Pulmonary artery endothelial cell (primary cell): Measurements from ENCODE around the gene MPP1. TPM values are rescaled to one million over a fixed set of nuclear protein-coding genes. Genes with fewer than 3 reads are reported as not detected.

ENCODE experiments used
- DNase-seq: peaks from one replicate; pipeline ENCODE4 v3.0.0-alpha.2; 2011; ENCODE audit warnings: low read depth, low spot score
- total RNA-seq: library from RNA; depleted of rRNA; stranded (reverse); fragments of >200 nt; gene quantifications from 2 replicates; pipeline ENCODE4 v1.2.3, GENCODE V29; 2014

The MPP1 gene
- total RNA-seq, 1 donor from 2014 or later: 17.9 TPM

DNA sequence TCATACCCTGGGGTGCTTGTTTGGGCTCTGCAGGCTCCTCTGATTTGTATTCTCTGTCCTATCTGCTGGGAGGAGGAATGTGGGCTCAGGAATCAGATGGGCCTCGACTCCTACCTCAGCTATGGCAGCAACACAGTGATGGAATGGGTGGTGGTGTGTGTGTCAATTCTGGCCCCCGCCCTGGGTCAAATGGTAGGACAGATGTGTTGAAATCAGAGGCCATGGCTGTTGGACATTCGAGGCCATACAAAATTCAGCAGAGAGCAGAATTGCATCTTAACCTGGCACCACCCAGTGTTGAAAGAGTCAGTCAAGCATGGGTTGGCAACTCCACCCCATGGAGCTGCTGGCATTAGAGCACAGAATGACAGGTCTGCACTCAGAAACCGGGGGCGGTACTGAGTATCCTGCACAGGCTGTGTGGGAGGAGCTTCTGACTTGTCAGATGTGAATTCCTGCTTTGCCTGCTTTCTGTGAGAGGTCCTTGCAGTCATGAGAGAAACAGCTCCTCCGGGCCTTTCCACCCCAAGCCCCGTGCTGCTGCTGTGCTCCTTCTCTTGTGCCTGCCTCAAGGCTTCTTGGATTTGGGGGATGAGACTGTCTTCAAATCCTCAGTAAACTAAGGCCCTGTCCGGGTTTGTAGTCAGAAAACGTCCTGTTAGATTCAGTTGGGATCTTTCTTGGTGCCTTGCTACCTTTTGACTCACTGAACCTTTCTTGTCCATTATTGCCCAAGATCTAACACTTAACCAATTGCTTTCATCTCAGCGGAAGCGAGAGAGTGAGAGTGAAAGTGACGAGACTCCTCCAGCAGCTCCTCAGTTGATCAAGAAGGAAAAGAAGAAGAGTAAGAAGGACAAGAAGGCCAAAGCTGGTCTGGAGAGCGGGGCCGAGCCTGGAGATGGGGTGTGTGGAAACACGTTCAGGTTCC, 29.6 kb downstream of the MPP1 start:
- DNase-seq: no peak

DNA sequence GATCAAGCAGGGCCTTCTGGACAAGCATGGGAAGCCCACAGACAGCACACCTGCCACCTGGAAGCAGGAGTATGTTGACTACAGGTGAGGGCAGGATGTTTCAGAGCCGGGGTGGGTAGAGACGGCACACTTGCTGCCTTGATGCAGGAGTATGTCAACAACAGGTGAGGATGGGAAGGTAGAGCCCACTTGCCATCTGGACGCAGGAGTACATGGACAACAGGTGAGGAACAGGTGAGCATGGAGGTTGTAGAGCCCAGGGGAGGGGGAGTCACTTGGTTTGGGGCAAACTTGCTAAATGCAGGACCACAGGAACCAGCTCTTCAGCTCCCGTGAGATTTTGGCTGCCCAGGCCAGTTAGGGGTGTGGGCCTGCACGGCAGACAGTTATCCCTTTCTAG, 30.7 kb downstream of the MPP1 start:
- no peak for DNase-seq

DNA sequence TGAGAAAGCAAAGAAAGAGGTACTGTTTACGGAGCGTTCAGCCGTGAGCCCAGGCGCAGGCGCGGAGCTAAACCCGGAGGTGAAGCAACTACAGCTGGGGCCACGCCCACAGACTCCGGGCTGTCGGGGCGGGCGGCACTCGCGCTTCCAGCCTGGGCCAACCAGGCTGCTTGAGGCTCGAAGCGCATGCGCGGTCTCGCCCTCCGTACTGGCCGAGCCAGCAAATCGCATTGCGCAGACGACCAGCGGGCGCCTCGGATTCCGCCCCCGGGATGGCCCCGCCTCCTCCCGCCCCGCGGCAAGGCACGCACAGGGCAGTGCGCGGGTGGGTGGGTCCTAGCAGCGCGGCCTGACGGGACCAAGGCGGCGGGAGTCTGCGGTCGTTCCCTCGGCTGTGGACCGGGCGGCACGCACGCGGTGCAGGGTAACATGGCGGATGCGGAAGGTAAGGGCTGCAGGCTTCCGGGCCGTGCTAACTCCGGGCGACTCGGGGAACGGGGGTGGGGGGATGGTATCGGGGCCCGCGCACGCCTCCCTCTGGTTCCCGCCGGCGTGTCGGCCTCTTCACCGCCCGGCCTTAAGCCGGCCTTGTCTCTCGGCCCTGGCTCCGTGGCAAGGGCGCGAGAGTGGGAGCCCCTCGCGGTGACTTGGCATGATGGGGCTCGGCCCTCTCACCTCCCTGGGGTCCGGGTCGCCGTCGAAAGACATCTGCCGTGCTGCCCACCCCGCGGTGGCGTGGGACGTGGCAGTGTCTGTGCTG, 42.6 kb downstream of the MPP1 start, which contains the start of gene DKC1:
Gene DKC1 (plus strand): TSS at position 328 of the 760 bp plus-strand sequence. CDS start 102 bp downstream, at position 430.
- peak; percentile 82 for DNase-seq

DNA sequence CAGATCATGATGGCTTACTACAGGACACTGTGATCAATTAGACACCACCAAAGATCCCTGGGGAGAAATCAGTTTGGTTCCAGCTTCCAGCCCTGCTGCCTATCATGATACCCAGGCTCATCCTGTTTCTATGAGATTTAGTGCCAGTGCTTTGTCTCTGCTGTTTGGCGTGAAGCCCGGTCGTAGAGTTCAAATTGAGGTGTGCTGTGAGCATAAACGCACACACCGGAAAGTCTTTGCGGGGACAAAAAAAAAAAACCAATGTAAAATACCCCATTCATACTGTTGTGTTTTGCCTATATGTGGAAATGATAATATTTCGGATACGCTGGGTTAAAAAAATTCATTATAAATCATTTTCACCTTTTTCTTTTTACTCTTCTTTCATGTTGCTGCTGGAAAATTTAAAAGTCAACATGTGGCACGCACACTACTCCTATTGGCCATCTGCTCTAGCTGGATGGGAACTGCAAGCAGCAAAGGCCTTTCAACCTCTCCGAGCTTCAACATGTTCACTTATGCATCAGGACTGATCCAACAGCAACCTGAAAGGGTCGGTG, 43.2 kb downstream of the MPP1 start:
- DNase-seq: no peak

DNA sequence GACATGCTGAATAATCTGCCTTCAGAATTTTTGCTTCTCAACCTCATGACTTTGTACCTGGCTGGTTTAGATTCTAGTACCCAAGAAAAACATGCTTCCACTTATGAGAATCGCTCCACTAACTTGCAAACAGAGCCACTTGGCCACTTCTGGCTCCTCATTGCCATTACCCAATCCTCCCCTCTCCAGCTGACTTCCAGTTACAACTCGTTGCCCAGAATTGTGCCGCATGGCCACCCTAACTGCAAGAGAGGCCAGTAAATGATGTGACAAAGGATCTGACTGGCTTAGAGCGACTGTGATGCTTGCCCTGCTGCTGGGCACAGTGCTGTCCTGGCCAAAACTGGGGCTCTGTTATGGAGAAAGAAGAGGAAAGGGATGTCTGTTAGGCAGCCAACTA, 46.6 kb downstream of the MPP1 start:
- DNase-seq: no peak

DNA sequence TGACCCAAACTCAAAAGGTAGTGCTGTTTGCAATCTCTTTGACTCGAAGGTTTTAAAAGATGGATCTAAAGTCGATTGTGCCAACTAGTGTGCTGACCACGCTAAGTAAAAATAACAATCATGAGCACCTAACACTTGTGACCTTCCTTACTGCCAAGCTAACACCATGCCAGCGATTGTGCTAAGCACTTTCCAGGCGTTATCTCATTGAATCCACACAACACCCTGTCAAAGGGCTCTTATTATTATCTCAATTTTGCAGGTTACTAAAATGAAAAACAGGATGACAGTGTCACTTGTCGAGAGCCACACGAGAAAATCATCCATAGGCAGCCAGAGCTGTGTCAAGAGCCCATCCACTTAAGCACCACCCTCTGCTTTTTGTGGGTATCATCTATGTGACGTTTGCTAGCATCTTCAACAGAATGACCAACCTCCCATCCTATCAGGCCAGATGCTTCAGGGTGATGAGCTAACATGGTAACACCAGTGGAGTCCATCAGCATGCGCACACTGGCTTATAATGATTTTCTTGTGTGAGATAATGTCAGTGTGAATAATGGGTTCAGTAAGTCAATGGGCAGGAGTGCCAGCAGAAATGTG, 53.5 kb downstream of the MPP1 start:
- no peak for DNase-seq

DNA sequence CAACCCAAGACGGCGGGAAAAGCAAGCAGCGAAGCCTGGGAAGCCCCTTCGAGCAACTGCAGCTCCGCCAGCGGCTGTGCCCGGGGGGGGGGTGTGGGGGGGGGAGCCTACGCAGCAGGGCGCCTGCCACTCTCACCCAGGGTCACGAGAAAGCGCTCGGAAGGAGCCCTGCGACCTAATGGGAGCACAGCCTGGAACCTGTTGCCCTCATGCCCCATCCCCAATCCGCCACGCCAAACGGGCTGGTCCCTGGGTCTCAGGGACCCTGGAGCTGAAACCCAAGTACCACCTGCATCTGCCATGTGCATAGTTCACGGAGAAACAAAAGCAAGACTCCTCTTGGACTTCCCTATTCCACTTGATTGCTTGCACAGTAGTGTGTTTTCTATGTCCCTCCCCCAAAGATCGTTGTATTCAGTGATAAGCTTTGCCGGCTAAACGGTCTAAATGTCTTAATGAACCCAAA, 54.0 kb downstream of the MPP1 start:
- no peak for DNase-seq

DNA sequence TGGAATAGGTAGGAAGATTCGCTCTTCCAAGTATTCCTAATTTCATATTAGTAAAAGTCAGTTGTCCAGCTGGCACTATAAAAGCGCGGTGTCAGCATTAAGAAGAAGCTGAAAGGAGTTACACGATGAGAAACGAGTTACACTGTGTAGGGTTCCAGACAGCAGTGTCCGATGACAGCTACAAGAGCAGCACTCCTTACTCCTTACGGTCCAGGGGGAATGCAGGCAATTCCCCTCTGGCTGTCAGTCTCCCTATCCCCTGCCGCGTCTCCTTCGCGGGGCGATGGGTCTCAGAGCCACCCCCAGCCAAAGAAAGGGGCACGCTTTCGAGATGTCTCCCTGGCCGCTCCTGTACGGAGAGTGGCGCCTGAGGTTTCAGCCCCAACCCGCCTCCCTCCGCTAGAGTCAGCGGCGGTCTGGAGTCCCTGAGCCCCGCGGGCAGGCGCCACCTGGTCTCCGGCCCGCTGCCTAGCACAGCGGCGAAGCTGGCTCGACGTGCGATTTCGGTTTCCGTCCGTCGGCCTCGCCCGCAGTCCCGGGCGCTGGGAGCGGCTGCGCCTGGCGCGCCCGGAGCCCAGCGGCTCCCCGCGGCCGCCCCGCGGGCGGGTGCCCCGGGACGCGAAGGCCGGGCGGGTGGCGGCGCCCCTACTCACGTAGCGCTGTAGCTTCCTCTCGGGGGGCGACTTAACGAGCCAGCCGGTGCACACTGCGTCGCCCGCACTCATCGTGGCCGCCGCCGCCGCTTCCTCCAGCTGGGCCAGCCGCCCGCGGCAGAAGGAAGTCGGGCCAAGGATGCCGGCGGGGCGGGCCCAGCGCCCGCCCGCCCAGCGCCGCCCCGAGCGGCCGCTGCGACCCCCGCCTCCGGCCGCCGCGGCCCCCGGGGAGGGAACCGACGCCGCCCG, 54.7 kb downstream of the MPP1 start, which contains the start of gene GAB3:
Gene GAB3 (minus strand): TSS at position 777 of the 902 bp plus-strand sequence. CDS start 52 bp downstream, at position 725.
- no peak for DNase-seq

DNA sequence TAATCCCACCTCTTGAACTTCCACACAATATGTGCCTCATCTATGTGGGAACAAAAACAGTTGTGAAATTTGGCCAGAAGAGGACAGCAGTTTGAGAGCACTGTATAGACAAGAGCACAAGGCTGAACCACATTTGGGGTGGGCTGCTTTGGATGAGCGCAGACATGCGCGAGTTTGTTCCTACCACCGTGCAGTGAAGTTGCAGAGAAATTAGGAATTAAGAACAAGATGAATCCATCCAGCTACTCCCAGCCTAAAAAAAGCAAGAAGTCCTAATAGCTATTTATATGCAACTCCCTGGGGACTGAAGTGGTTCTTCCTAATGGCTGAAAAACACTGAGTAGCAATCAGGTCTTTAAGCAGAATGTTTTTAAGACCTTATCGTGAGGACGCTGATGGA, 55.4 kb downstream of the MPP1 start:
- DNase-seq: no peak

DNA sequence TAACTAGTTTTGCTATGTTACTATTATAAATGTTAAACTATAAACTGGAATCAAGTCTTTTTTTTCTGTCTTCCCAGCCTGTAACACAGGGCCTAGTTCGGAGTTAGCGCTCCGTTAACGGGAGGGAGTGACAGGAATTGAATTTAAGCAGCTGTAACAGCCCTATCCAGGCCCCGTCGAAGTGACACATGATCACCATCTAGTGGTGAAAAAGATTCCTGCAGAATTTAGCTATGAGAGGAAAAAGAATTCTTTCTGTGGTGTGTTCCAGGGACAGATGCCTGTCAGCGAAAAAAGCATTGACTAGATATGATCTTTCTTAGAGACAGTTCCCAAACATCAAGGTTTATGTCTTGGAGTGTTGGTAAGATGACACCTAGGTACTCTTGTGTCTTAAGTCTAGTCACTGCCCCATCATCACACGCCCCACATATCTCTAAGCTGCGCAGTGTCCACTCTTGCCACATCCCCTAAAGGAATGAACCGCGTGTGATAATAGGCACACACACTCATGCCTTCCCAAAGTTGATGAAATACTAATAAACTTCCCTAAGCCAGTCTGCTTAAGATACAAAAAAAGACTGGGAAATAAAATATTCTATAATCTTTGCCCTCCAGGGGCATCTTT, 56.5 kb downstream of the MPP1 start:
- no peak for DNase-seq

DNA sequence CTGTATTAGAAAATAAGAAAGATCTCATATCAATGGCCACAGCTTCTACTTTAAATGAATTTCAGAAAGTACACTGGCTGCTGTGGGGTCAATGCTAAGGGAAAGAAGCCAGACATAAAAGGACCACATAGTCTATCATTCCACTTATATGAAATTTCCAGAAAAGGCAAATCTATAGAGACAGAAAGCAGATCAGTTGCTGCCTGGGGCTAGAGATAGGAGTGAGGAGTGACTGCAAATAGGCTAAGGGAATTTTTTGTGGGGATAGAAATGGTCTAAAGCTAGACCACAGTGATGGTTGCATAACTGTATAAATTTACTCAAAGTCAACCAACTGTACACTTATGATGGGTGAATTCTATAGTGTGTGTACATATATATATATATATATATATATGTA, 62.7 kb downstream of the MPP1 start:
- DNase-seq: no peak

DNA sequence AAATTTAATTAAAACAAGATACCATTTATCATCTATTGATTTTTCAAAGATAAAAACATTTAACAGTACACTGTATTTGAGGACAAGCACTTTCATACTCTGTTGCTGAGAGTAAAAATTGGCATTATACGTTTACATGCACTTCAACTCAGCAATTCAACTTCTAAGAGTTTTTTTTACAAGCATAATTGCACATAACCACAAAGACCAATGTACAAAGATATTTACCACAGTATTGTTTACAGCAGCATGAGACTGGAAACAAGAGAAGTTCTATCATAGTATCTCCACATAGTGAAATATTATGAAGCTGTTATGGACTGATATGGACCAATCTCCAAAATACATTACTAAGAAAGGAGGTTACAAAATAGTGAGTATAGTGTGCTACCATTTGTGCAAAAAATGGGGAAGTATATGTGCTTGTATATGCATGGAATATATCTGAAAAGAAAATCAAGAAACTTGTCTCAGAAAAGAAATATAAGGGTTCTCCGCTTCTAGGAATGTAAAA, 65.3 kb downstream of the MPP1 start:
- no peak for DNase-seq

DNA sequence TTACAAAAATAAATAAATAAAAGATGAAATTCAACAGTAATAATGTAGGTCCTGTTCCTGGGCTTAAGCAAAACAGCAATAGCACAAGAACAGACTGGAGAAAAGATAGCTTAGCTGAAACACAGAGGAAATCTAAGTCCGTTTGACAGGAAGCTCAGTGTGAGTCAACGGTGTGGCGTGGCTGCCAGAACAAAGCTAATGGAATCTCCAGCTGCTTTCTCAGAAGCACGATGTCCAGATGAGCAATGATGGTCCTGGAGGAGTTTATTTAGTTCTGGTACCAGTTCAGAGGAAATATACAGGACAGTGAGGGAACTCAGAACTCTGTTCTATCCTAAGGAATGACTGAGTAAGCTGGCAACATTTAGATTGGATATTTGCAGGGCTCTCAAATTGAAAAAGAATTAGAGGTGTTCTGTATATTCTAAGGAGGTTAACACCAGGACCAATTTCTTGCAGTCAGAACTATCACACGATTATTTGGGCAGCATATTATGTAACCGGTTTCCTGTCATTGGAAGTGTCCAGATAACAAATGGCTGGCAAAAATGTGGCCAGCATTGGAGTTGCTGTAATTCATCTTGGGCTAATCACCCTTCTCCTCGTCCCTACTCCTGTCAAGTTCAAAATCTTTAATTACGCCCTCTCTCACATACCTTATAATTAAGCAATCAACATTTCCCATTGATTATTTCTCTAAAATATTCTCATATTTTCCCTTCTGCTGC, 67.1 kb downstream of the MPP1 start:
- DNase-seq: peak; percentile 67

DNA sequence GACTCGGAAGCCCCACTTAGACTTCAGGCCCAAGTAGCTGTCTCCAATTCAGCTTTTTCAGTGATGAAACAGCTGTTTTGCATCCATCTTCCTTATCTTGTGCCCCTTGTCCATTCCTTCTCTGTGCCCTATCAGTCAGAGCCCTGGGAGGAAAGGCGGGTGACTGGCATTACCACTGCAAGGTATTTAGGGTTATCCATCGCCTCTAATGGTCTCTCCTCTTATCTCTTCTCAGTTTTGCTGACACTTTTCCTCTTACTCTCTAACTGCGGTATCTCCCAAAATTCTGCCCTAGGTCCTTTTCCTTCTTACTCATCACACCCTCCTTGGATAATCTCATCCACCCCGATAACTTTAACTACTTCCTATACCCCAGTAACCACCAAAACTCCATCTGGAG, 68.1 kb downstream of the MPP1 start:
- DNase-seq: no peak

DNA sequence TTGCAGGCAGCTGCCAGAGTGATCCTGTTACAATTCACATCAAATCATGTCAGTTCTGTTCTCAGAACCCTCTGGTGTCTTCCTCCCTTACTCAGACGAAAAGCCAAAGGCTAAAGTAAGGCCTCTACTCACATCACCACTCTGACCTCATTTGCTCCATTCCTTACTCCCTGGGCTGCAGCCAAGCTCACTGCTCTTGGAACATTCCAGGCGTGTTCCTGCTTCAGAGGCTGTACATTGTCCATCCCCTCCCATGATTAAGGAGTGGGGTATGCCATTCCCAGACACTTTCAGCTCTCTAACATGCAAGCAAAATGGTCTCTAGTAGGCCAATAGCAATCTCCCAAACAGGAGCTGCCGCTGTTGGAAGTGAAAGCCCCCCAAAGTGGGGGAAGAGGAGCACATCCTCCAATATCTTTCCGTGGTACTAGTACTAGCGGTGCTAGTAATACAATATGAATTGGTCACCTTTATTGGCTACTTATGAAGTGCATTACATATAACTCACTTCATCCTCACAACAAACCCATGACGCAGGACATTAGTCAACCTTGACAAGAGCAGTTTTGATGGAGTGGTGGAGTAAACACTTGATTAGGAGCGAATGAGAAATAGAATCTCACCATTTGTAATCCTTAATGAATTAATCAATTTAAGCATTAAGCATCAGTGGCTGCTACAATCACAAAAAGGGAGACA, 69.4 kb downstream of the MPP1 start:
- DNase-seq: no peak

DNA sequence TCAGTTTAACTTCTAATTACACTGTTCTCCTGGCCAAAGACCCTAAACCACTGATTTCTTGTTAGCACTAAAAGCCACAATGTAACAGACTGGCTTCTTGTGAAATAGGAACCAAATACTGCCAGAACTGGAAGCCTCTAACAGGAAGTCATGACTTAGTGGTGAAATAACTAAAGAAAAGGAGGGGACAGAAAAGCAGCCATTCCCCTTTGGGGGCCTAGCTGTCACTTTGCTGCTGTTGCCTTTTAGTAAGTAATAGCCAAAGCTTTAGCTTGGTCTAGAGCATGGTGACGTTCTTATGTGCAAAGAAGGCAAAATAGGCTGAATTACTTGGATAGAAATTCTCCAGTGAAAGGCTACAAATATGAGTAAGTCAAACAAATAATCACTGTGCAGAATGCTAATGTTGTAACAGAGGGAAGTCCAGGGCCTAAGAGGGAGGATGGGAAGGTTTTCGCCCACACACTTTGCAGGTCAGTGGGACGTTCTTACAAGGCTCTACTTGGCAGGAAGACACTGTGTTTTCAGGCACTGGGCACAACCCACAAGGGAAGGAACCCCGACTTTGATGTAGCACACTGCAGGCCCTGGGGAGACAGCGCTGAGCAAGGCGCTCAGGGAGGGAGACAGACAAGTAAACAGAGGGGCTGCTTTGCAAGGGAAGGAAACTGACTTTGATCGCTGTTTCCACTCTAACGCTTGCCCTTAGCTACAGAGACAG, 71.1 kb downstream of the MPP1 start:
- no peak for DNase-seq

DNA sequence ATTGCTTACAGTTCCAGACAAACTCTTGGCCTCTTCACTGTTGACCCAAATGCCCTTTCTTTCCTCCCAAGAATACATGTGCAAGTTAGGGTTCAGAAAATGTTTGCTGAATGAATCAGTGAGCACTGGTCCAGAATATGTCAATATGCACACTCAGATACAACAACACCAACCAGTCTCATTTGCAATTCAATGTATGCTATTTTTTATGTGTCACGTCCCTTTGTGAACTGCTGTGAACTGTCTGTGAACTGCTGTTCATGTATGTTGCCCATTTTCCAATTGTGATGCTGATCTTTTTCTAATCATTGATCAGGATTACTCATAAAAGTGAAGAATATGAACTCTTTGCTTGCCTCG, 72.2 kb downstream of the MPP1 start:
- DNase-seq: no peak
